ENCODE data around the gene EMD.
A peak's percentile ranks its signal among the peaks of the same experiment; 100 is the strongest.

EMD gene

DNA sequence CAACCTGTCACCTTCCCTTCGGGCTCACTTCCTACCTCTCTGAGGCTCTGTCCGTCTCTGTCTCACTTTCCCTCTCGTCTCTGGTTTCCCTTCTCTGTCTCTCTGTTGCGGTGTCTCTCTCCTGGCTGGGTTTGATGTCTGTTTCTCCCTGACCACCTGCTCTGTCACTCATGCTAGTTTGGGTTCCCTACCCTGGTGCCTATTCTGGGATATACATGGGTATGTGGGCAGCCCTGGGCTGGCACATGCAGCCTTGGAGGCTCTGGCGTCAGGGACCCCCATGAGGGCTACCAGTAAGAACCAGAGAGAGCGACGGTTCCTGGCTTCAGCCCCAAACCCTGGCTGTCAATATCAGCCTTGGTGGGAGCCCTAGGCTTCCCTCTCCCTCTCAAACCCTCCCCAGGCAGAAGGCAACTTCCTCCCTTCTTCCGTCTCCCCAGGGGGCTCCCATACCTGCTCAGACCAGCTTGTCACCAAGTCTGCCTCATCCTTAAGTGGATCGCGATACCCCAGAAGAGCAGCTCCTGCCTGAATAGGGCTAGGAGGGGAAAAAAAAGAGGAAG lies 29.6 kb downstream of the EMD start:
- Histone ChIP-seq H3K27me3 (ENCODE audit: insufficient read depth, low read length) (no peaks in the 10 kb centered on the region), H3K4me1 (ENCODE audit: control insufficient read depth, insufficient read depth, low read length, unreplicated experiment) (peaks cover 11% of the 10 kb centered on the region), H3K4me3 (ENCODE audit: low read depth, low read length) (peak overlapping the region; percentile 80), H3K27ac (ENCODE audit: low read depth, low read length) (peak overlapping the region; percentile 59), H2AFZ (ENCODE audit: low read length, unreplicated experiment) (no peak overlapping the region), H3K36me3 (ENCODE audit: insufficient read depth, low read length) (no peaks in the 10 kb centered on the region), H3K79me2 (ENCODE audit: control insufficient read depth, insufficient read depth, low read length, unreplicated experiment) (peaks cover 12% of the 10 kb centered on the region)

GRCh38 chrX:154409222-154409871 lies 30.3 kb downstream of the EMD start, which contains the start of gene DNASE1L1:
DNASE1L1 (minus strand) TSS chrX:154409254; CDS start chrX:154405568, 3,686 bp downstream.
- H3K36me3 ChIP-seq (ENCODE audit: insufficient read depth, low read length) = no peaks in the 10 kb centered on the region
- no peaks in the 10 kb centered on the region for H3K27me3 ChIP-seq (ENCODE audit: insufficient read depth, low read length)
- H3K4me3 ChIP-seq (ENCODE audit: low read depth, low read length) = peak within 1 kb of the TSS; percentile 80
- H3K27ac ChIP-seq (ENCODE audit: low read depth, low read length) = peak within 1 kb of the TSS; percentile 59
- no peak within 1 kb of the TSS for H2AFZ ChIP-seq (ENCODE audit: low read length, unreplicated experiment)
- peaks cover 12% of the 10 kb centered on the region for H3K79me2 ChIP-seq (ENCODE audit: control insufficient read depth, insufficient read depth, low read length, unreplicated experiment)
- peaks cover 11% of the 10 kb centered on the region for H3K4me1 ChIP-seq (ENCODE audit: control insufficient read depth, insufficient read depth, low read length, unreplicated experiment)

GRCh38 chrX:154411981-154412340 lies 32.9 kb downstream of the EMD start:
- peaks cover 11% of the 10 kb centered on the region for H3K4me1 ChIP-seq (ENCODE audit: control insufficient read depth, insufficient read depth, low read length, unreplicated experiment)
- H3K36me3 ChIP-seq (ENCODE audit: insufficient read depth, low read length) = no peaks in the 10 kb centered on the region
- no peak overlapping the region for H2AFZ ChIP-seq (ENCODE audit: low read length, unreplicated experiment)
- peak overlapping the region; percentile 39 for H3K27ac ChIP-seq (ENCODE audit: low read depth, low read length)
- H3K4me3 ChIP-seq (ENCODE audit: low read depth, low read length) = peak overlapping the region; percentile 89
- peaks cover 12% of the 10 kb centered on the region for H3K79me2 ChIP-seq (ENCODE audit: control insufficient read depth, insufficient read depth, low read length, unreplicated experiment)
- H3K27me3 ChIP-seq (ENCODE audit: insufficient read depth, low read length) = no peaks in the 10 kb centered on the region

DNA sequence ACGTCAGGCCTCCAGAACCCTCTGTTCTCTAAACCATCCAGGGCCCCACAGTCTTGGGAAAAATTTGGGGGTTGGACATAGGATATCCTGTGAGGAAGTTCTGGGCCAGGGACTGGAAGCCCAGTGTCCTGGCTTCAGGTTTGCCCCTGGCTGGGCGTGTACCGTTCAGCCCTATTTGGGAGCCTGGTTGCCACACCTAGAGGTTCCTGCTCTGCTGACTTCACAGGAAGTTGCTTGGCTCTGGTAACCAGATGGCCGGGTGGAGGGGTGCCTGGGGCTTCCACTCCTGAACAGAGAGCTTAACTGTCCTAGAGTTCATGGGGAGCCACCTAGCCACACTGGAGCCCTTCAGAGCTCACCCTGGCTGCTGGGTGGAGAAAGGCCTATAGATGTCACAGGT lies 33.4 kb downstream of the EMD start:
- H3K4me1 ChIP-seq (ENCODE audit: control insufficient read depth, insufficient read depth, low read length, unreplicated experiment) = peaks cover 11% of the 10 kb centered on the region
- H2AFZ ChIP-seq (ENCODE audit: low read length, unreplicated experiment) = no peak overlapping the region
- peak overlapping the region; percentile 26; the same call in 1 of the 2 replicates for H3K27ac ChIP-seq (ENCODE audit: low read depth, low read length)
- peaks cover 12% of the 10 kb centered on the region for H3K79me2 ChIP-seq (ENCODE audit: control insufficient read depth, insufficient read depth, low read length, unreplicated experiment)
- H3K4me3 ChIP-seq (ENCODE audit: low read depth, low read length) = peak overlapping the region; percentile 89
- H3K36me3 ChIP-seq (ENCODE audit: insufficient read depth, low read length) = no peaks in the 10 kb centered on the region
- H3K27me3 ChIP-seq (ENCODE audit: insufficient read depth, low read length) = no peaks in the 10 kb centered on the region

DNA sequence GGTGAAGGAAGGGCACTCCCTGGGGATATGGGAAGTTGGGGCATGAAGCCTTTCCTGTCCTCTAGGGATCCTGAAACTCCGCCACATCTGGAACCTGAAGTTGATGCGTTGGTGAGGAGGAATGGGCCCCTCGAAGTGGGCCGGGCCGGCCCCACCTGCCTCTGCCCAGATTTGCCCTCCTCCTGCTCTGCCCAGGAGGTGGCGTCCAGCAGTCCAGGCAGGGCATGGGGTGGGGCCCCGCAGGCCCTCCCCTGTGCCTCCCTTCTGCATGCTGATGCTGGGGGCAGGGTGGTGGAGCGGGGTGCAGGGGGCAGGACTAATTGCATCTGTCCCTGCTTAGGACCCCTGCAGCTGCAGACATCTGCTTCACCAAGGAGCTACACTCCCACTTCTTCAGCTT lies 34.0 kb downstream of the EMD start:
- H3K27ac ChIP-seq (ENCODE audit: low read depth, low read length) = no peak overlapping the region
- H3K27me3 ChIP-seq (ENCODE audit: insufficient read depth, low read length) = no peaks in the 10 kb centered on the region
- peaks cover 12% of the 10 kb centered on the region for H3K79me2 ChIP-seq (ENCODE audit: control insufficient read depth, insufficient read depth, low read length, unreplicated experiment)
- peaks cover 11% of the 10 kb centered on the region for H3K4me1 ChIP-seq (ENCODE audit: control insufficient read depth, insufficient read depth, low read length, unreplicated experiment)
- H3K36me3 ChIP-seq (ENCODE audit: insufficient read depth, low read length) = no peaks in the 10 kb centered on the region
- no peak overlapping the region for H3K4me3 ChIP-seq (ENCODE audit: low read depth, low read length)
- no peak overlapping the region for H2AFZ ChIP-seq (ENCODE audit: low read length, unreplicated experiment)

DNA sequence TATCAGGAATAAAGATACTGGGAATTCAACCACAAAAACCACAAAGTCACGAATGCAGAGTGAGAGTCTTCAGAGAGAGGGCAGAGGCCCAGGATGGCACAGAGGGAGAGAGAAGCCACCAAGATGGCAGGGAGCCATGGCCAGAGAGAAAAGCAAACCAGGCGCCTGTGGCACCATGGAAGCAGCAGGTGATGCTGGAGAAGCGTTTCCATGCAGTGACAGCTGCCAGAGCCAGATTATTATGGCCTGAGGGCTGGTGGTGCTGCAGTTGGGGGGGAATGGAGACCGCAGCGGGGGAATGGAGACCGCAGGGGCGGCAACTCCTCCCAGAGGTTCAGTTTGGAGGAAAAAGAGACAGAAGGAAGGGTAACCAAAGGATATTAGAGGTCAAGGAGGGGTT lies 38.1 kb downstream of the EMD start:
- Histone ChIP-seq H3K27me3 (ENCODE audit: insufficient read depth, low read length) (no peaks in the 10 kb centered on the region), H3K4me3 (ENCODE audit: low read depth, low read length) (no peak overlapping the region), H3K4me1 (ENCODE audit: control insufficient read depth, insufficient read depth, low read length, unreplicated experiment) (peaks cover 8% of the 10 kb centered on the region), H3K36me3 (ENCODE audit: insufficient read depth, low read length) (no peaks in the 10 kb centered on the region), H3K79me2 (ENCODE audit: control insufficient read depth, insufficient read depth, low read length, unreplicated experiment) (no peaks in the 10 kb centered on the region), H2AFZ (ENCODE audit: low read length, unreplicated experiment) (no peak overlapping the region), H3K27ac (ENCODE audit: low read depth, low read length) (no peak overlapping the region)

- Histone ChIP-seq H3K36me3 (ENCODE audit: insufficient read depth, low read length) (no peaks in the 10 kb centered on the region), H3K4me3 (ENCODE audit: low read depth, low read length) (no peak overlapping the region), H3K79me2 (ENCODE audit: control insufficient read depth, insufficient read depth, low read length, unreplicated experiment) (no peaks in the 10 kb centered on the region), H3K27me3 (ENCODE audit: insufficient read depth, low read length) (no peaks in the 10 kb centered on the region), H2AFZ (ENCODE audit: low read length, unreplicated experiment) (no peak overlapping the region), H3K27ac (ENCODE audit: low read depth, low read length) (no peak overlapping the region), H3K4me1 (ENCODE audit: control insufficient read depth, insufficient read depth, low read length, unreplicated experiment) (no peaks in the 10 kb centered on the region)
Observed at GRCh38 chrX:154419189-154419588, 40.1 kb downstream of the EMD start.

DNA sequence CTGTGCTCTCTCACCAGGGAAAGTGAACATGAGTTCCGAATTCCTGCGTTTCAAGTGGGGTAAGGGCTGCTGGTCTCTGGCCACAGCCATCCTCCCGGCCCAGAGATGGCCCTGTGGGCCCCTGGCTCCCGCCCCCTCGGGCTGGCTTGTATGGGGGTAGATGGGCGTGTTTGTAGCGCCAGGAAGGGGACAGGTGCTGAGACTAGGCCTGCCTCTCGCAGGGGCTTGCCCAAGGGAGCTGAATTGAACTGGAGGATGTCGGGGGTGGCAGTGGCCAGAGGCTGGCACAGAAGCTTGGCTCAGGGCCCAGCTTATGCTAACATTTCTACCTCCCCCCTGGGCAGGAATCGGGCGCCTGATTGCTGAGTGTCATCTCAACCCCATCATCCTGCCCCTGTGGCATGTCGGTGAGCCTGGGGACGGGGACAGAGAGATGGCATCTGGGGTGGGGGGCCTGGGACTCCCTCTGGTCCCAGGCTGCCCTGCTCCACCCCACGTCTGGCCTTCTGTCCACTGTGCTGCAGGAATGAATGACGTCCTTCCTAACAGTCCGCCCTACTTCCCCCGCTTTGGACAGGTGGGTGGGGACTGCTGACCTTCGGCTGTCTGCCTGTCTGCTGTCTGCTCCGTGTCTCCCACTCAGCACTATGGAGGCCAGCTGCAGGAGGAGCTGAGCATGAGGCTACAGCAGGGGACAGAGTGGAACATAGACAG lies 40.8 kb downstream of the EMD start:
- H3K4me3 ChIP-seq (ENCODE audit: low read depth, low read length) = no peak overlapping the region
- no peaks in the 10 kb centered on the region for H3K36me3 ChIP-seq (ENCODE audit: insufficient read depth, low read length)
- H3K27me3 ChIP-seq (ENCODE audit: insufficient read depth, low read length) = no peaks in the 10 kb centered on the region
- H3K4me1 ChIP-seq (ENCODE audit: control insufficient read depth, insufficient read depth, low read length, unreplicated experiment) = no peaks in the 10 kb centered on the region
- no peak overlapping the region for H2AFZ ChIP-seq (ENCODE audit: low read length, unreplicated experiment)
- no peaks in the 10 kb centered on the region for H3K79me2 ChIP-seq (ENCODE audit: control insufficient read depth, insufficient read depth, low read length, unreplicated experiment)
- no peak overlapping the region for H3K27ac ChIP-seq (ENCODE audit: low read depth, low read length)

DNA sequence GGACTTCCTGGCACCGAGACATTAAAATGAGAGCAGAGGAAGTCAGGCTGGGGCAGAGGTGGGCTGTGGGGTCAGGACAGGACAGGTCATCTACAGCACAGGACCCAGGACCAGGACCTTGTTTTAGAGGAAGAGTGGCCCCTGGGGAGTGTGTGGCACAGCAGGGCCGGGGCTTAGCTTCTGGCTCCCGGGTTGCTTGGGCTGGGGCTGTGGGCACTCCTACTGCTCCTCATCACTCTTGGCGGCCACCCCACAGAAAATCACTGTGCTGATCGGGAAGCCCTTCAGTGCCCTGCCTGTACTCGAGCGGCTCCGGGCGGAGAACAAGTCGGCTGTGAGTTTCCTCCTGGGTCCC lies 41.3 kb downstream of the EMD start:
- no peak overlapping the region for H3K27ac ChIP-seq (ENCODE audit: low read depth, low read length)
- no peaks in the 10 kb centered on the region for H3K79me2 ChIP-seq (ENCODE audit: control insufficient read depth, insufficient read depth, low read length, unreplicated experiment)
- H3K27me3 ChIP-seq (ENCODE audit: insufficient read depth, low read length) = no peaks in the 10 kb centered on the region
- H3K4me3 ChIP-seq (ENCODE audit: low read depth, low read length) = no peak overlapping the region
- no peak overlapping the region for H2AFZ ChIP-seq (ENCODE audit: low read length, unreplicated experiment)
- H3K4me1 ChIP-seq (ENCODE audit: control insufficient read depth, insufficient read depth, low read length, unreplicated experiment) = no peaks in the 10 kb centered on the region
- no peaks in the 10 kb centered on the region for H3K36me3 ChIP-seq (ENCODE audit: insufficient read depth, low read length)

- no peaks in the 10 kb centered on the region for H3K36me3 ChIP-seq (ENCODE audit: insufficient read depth, low read length)
- H3K4me3 ChIP-seq (ENCODE audit: low read depth, low read length) = no peak overlapping the region
- H3K79me2 ChIP-seq (ENCODE audit: control insufficient read depth, insufficient read depth, low read length, unreplicated experiment) = peaks cover 18% of the 10 kb centered on the region
- H3K27me3 ChIP-seq (ENCODE audit: insufficient read depth, low read length) = no peaks in the 10 kb centered on the region
- H3K27ac ChIP-seq (ENCODE audit: low read depth, low read length) = no peak overlapping the region
- no peak overlapping the region for H2AFZ ChIP-seq (ENCODE audit: low read length, unreplicated experiment)
- no peaks in the 10 kb centered on the region for H3K4me1 ChIP-seq (ENCODE audit: control insufficient read depth, insufficient read depth, low read length, unreplicated experiment)
Observed at GRCh38 chrX:154426916-154427770, 48.0 kb downstream of the EMD start.

Measured in ACC112 (cell line).